Urinary bladder (tissue), 4 donors: ENCODE data around the gene CHRM2. TPM values are rescaled to one million over a fixed set of nuclear protein-coding genes. Genes with fewer than 3 reads are reported as not detected.

Source experiments
- DNase-seq: peaks from one replicate; pipeline ENCODE4 v3.0.0-alpha.2; 2015; ENCODE audit errors: extremely low spot score
- H3K27ac ChIP-seq: one replicate; pipeline ENCODE4 v1.5.1; 2013; ENCODE audit warnings: low read depth, mild to moderate bottlenecking, moderate library complexity
- H3K36me3 ChIP-seq: one replicate; pipeline ENCODE4 v1.6.1; 2013; ENCODE audit warnings: mild to moderate bottlenecking, moderate library complexity; ENCODE audit not compliant: insufficient read depth
- H3K4me1 ChIP-seq: one replicate; pipeline ENCODE4 v1.6.1; 2013; ENCODE audit warnings: mild to moderate bottlenecking, moderate library complexity; ENCODE audit not compliant: insufficient read depth
- H3K4me3 ChIP-seq: one replicate; pipeline ENCODE4 v1.5.1; 2013; ENCODE audit warnings: low read depth, low read length
- WGBS: extraction: QIAGEN DNeasy Blood & Tissue Kit; methylation state at CpG from one replicate; pipeline ENCODE4 v1.1.7; 2013; 5-methylcytosine and 5-hydroxymethylcytosine counted together
- polyA plus RNA-seq: library from polyadenylated mRNA; stranded (reverse); fragments of 200-250 nt; gene quantifications from one replicate; pipeline ENCODE4 v1.2.3, GENCODE V29; 2013
- total RNA-seq: library from RNA; depleted of rRNA; stranded (reverse); fragments of >200 nt; gene quantifications from one replicate; pipeline ENCODE4 v1.2.3, GENCODE V29; 2014
- donor health status: healthy with polysubstance abuse.
- donor health status: healthy.

CHRM2 gene
- total and polyA plus RNA-seq, 2 donors, result 19.8 to 24.1 TPM

DNA sequence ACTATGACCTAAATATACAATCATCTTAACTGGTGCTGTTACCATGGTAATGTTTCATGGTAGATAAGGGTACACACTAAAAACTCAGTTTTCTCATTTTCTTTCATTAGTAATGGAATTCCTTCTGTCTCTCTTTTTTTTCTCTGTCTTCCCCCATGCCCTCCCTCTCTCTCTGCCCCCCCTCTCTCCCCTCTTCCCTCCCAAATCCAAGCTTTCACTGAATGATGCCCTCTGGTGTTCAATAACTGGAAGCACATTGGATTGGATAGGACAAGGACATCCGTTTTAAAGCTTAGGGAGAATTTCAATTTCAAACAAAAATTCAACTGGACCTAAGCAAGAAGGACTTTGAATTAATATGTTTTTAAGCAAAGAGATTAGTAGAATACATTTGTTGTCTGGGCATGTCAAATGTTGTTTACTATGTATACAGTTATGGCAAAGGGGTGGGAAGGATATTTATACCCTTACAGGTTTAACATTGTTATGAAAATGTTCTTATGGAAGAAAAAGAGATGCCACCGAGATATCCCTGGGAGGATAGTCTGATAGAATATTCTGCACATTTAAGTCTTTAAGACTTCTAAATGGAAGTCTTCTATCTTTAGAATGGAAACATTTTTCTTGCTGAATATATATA is 6.1 kb downstream of the CHRM2 start:
- 54% methylated on average over 2 of the region's 2 CpGs for WGBS
- H3K4me3 ChIP-seq, result no peak overlapping the region
- DNase-seq, result no peak
- H3K36me3 ChIP-seq, result no peaks in the 10 kb centered on the region
- H3K4me1 ChIP-seq, result no peaks in the 10 kb centered on the region
- no peak overlapping the region for H3K27ac ChIP-seq

DNA sequence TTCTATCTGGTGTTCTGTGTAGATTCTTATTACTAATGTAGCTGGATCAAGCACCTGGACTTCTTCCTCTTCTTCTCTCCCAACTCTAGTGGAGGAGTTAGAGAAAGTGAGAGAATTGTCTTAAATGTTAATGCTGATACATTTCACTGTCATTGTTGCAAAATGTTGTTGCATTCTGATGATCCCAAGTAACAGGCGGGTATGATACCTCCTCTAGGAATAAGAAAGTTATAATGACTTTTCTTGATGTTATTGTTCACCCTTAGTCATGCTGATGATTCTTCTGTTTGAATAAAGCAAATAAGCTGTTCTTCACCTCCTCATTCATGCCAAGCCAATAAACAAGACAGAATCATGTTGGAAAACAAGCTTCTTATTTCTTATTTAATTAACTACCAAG is 9.1 kb downstream of the CHRM2 start:
- Histone ChIP-seq H3K27ac (no peak overlapping the region), H3K36me3 (no peaks in the 10 kb centered on the region), H3K4me3 (no peak overlapping the region), H3K4me1 (no peaks in the 10 kb centered on the region)
- DNase-seq, result no peak
- 95% methylated on average over 1 of the region's 1 CpG for WGBS

DNA sequence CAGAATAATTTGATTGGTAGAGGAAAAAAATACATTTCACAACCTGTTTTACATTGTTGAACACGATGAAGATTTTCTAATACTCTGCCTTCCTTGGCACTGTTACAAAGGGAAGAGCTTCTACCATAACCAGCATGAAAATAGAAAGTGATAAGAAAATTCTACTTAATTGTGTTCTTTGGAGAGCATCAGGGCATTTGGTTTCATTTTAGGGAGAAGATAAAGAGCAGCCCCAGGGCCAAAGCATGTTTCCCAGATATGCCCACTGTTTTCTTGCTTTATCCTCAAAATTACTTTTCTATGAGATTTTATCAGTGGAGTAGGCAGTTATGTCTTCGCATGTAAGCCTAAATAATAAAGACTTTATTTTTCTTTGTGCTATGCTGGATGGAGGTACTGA is 9.5 kb downstream of the CHRM2 start:
- no peaks in the 10 kb centered on the region for H3K36me3 ChIP-seq
- no peak for DNase-seq
- no peak overlapping the region for H3K27ac ChIP-seq
- H3K4me3 ChIP-seq, result no peak overlapping the region
- WGBS, result 53% methylated on average over 2 of the region's 2 CpGs
- no peaks in the 10 kb centered on the region for H3K4me1 ChIP-seq

DNA sequence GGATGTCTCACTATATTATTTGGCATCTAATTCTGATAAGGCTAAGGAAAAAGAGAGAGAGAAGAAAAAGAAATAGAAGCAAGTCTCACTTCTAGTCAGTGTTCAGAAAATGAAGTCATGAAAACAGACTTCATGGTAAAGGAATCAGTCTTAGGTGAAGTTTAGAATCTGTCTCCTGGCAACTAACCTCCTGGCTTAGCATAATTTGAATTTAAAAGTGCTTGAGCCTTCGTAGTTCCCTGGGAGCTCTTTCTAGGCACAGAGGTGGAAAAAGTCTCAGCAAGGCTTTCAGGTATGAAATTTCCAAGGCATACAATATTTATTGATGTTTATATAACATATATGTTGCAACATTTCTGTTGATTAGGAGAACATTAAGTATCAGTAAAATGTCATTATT is 10.4 kb downstream of the CHRM2 start:
- Histone ChIP-seq H3K4me1 (no peaks in the 10 kb centered on the region), H3K27ac (no peak overlapping the region), H3K36me3 (no peaks in the 10 kb centered on the region), H3K4me3 (no peak overlapping the region)
- 59% methylated on average over 1 of the region's 1 CpG for WGBS
- DNase-seq, result no peak

DNA sequence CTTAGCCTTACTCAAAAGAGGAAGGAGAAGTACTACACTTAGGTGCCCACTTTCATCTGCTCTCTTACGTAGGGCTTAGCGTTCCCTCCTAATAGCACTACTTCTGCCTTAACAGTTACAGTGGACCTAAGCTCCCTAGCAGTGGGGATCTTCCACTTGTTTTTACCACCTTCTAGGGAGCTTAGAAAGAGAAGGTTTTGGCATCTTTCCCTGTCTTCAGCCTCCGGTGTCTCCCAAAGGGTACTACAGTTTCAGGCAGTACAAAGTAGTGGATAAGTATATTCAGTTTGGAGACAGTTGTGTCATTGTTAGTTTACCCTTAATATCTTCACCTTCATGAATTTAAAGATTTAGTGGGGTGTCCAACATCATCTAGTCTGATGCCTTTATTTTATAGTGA is 14.6 kb downstream of the CHRM2 start:
- Histone ChIP-seq H3K4me3 (no peak overlapping the region), H3K4me1 (no peaks in the 10 kb centered on the region), H3K36me3 (no peaks in the 10 kb centered on the region), H3K27ac (no peak overlapping the region)
- DNase-seq, result no peak
- 82% methylated on average over 3 of the region's 3 CpGs for WGBS

DNA sequence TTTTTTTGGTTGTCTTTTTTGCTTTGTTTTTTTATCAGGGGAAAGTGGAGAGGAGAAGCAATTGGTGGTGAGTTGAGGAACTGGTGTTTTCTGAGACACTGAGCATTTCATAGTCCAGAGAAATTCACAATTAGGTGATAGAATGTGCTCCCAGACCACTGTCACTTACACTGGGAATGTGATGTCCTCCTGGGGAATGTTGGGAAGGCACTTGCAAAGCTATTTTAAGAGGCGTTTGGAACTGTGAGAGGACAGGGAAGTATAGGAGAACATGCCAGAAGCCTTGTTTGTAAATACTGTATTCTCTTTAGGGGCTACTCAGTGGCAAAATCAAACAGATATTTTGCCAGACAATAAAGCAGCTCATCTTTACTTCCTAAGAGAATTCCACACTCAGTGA is 16.0 kb downstream of the CHRM2 start:
- 31% methylated on average over 1 of the region's 1 CpG for WGBS
- H3K27ac ChIP-seq, result no peak overlapping the region
- no peaks in the 10 kb centered on the region for H3K4me1 ChIP-seq
- H3K4me3 ChIP-seq, result no peak overlapping the region
- DNase-seq, result no peak
- no peaks in the 10 kb centered on the region for H3K36me3 ChIP-seq

DNA sequence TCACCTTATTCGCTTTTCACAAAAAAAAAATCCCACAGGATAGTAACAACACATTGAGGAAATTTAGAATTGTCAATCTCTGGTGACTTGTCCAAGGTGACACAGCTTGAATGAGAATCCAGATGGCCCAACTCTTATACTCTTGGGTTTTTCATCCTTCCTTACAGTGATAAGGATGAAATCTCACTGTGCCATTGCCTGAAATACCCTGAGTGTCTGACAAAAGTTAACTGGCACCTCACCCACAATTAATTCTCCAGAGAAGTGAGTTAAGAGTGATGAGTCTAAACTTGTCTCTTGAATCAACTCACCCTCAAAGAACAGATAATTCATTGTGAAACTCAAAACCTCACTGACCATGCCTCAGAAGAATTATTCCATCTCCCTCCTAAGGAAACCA is 18.9 kb downstream of the CHRM2 start:
- Histone ChIP-seq H3K4me3 (no peak overlapping the region), H3K36me3 (no peaks in the 10 kb centered on the region)

DNA sequence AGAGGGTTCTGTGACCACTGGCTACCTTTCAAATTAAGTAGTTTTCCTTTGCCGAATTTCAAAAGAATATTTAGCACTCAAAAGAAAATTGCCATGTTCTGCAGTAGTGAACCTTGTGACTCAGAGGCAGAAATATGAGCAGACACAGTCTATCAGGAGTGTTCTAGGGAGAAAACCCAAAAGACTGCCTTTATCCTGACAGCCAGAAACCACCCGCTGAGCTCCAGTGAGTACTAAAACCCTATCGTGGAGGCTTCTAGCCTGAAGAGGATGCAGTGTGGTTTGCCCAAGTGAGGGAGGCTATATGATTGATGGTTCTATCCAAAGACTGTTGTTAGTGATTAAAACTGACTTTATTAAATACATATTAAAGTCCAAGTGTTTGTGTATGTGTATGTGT is 21.9 kb downstream of the CHRM2 start:
- DNase-seq, result no peak
- 59% methylated on average over 3 of the region's 3 CpGs for WGBS
- Histone ChIP-seq H3K27ac (no peak overlapping the region), H3K36me3 (no peaks in the 10 kb centered on the region), H3K4me3 (no peak overlapping the region), H3K4me1 (no peaks in the 10 kb centered on the region)

More for the DNA sequence above, 18.9 kb downstream of the CHRM2 start:
- DNase-seq, result no peak
- Histone ChIP-seq H3K4me1 (no peaks in the 10 kb centered on the region), H3K27ac (no peak overlapping the region)
- 97% methylated on average over 1 of the region's 1 CpG for WGBS

DNA sequence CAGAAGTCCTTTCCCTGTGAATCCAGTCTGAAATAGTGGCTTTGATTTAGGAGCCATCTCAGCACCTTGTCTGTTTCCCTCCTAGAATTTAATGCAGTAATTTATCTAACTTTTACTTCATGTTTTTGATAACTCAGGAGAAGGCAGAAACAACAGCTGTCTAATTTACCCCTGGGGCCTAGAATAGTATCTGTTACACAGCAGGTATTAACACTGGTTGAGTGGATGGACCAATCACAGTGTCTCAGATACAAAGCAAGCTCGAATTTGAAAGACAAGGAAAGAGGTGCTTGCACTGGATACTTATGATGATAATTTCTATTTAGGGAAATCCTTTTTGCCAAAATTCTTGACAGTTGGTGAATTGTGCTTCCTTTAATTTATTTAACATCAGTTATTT is 23.4 kb downstream of the CHRM2 start:
- 75% methylated on average over 1 of the region's 1 CpG for WGBS
- H3K27ac ChIP-seq, result no peak overlapping the region
- H3K4me1 ChIP-seq, result no peaks in the 10 kb centered on the region
- no peak for DNase-seq
- H3K36me3 ChIP-seq, result no peaks in the 10 kb centered on the region
- H3K4me3 ChIP-seq, result no peak overlapping the region

DNA sequence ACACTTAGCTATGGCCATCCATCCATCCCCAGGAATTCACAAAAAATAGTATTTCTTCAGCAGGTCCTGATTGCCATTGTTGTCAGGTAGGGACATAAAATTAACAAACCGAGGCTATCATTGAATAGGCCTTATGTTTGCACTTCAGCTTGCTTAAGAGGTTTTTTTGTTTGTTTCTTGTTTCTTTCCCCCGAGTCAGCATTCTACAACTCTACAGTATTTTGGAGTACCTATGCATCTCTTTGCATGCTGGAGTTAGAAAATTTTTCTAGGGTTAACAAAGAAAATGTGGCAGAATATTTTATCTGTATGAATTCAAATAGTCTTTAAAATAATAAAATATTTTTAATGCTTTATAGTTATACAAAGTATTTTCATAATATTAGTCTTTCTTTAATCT is 26.3 kb downstream of the CHRM2 start:
- 81% methylated on average over 2 of the region's 2 CpGs for WGBS

DNA sequence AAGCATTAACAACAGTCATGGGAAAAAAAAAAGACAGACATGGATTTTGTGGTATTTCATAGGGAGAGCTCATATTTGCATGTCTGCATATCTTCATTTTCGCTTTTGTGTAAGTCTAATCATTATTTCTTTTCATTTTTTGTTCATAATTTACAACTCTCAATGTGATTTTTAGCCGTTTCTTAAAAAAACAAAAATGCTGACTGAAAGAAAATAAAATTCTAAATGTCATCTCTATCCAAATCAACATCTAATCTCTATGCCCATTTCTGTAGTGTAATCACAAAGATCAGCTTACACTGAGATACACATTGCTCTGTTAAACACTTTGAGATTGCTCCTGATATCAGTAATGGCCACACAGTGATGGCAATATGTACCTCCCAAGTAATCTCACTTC is 29.2 kb downstream of the CHRM2 start:
- WGBS, result 61% methylated on average over 2 of the region's 2 CpGs
- no peak for DNase-seq
- Histone ChIP-seq H3K27ac (no peak overlapping the region), H3K4me1 (no peaks in the 10 kb centered on the region), H3K36me3 (no peaks in the 10 kb centered on the region), H3K4me3 (no peak overlapping the region)

More for the DNA sequence above, 26.3 kb downstream of the CHRM2 start:
- Histone ChIP-seq H3K4me1 (no peaks in the 10 kb centered on the region), H3K4me3 (no peak overlapping the region), H3K27ac (no peak overlapping the region), H3K36me3 (no peaks in the 10 kb centered on the region)
- no peak for DNase-seq

DNA sequence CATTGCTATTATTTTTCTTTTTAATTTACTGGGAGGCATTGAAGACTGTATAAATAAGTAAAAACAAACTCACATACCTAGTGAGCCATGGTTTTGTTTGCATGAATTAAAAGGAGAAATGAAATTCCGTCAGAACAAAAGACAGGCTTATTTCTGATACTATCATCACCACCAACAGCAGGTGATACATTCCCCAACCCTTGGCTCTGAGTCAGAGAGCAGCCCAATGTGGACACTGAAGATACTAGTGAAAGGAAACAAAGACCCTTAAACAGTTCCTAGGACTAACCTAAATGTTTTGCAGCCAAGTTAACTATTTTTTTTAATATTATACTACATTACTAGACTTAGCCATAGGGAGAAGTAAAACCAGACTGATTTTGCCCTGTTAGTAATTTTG is 31.6 kb downstream of the CHRM2 start:
- 45% methylated on average over 1 of the region's 1 CpG for WGBS
- no peaks in the 10 kb centered on the region for H3K36me3 ChIP-seq
- H3K4me1 ChIP-seq, result no peaks in the 10 kb centered on the region
- H3K4me3 ChIP-seq, result no peak overlapping the region
- no peak for DNase-seq
- no peak overlapping the region for H3K27ac ChIP-seq

DNA sequence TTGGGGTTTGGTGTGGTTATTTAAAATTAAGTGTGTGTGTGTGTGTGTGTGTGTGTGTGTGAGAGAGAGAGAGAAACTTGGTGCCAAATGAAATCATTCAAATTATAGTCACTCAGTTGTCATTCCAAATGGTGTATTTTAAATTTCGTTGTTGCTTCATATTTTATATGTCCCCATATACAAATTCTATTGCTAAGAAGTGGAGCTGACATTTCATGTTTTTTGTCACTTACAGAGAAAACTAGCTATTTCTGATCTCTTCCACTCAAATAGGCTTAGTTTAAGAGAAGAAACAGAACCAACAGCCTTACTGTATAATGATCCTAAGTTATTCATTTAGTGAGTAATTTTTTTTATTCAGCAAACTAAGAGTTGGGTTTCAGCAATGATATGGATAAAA is 42.3 kb downstream of the CHRM2 start:
- no peak overlapping the region for H3K27ac ChIP-seq
- 51% methylated on average over 1 of the region's 1 CpG for WGBS
- no peak overlapping the region for H3K4me3 ChIP-seq
- no peaks in the 10 kb centered on the region for H3K4me1 ChIP-seq
- DNase-seq, result no peak
- no peaks in the 10 kb centered on the region for H3K36me3 ChIP-seq

DNA sequence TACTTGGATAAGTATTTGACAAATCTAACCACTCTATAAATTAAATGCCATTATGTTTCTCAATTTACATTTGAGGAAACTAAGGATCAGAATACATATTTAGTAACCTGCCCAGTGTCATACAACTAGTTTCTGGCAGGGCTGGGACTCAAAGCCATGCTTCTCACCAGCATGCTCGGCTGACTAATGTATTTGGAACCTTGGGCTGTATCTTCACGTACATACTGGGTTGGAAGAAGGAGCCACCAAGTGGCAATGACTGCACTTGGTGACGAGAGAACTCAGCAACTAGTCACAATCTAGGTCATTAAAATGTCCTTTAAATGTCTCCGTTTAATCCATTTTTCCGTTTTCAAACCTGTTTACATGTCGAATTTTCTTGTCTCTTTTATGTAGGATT is 42.9 kb downstream of the CHRM2 start:
- DNase-seq, result no peak
- no peak overlapping the region for H3K27ac ChIP-seq
- no peak overlapping the region for H3K4me3 ChIP-seq
- 72% methylated on average over 6 of the region's 6 CpGs for WGBS
- no peaks in the 10 kb centered on the region for H3K36me3 ChIP-seq
- no peaks in the 10 kb centered on the region for H3K4me1 ChIP-seq

DNA sequence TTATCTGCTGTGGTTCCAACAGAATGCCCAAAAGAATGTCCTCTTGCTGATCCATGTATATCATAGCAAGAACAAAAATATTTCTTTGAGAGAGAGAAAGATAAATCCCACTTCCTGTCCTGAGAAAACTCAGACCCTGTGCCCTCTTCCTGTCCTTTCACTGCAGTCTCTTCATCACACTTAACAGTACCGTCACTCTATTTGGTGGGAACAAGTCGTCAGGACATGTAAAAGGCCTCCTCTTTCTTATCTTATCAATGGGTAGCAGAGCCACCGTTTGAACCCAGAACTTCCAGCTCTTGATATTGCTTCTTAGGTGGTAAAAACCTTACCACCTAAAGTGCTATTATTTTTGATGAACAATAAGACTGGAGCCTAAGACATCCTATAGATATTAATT is 43.9 kb downstream of the CHRM2 start:
- DNase-seq, result no peak
- no peaks in the 10 kb centered on the region for H3K4me1 ChIP-seq
- WGBS, result 54% methylated on average over 3 of the region's 3 CpGs
- no peak overlapping the region for H3K27ac ChIP-seq
- no peaks in the 10 kb centered on the region for H3K36me3 ChIP-seq
- no peak overlapping the region for H3K4me3 ChIP-seq
